ENCODE measurements around the gene ATP11C.

DNA sequence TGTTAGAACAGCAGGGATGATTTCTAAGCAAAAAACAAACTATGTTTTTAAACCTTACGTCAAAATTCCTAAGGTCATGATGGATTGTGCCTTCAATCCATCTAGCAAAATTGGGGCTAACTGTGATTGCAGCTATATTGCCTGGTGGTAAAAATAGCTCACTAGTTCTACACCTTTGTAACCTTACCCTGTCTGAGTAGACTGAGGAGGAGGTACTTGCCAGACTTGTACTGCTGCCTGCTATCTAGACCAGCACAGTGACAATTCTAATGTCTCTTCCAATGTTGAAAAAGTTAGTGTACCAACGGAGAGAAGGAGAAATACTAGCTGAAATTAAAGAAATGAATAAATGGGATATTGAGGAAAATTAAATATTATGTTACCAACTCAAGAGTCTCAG is 30.3 kb downstream of the ATP11C start:
- TF ChIP-seq RELA (IDR thresholded peaks at IDR 0.05; ENCODE audit: borderline replicate concordance, partially characterized antibody) (no peak), USF1 (IDR thresholded peaks at IDR 0.05; ENCODE audit: borderline replicate concordance, extremely low read length, insufficient read depth, low read depth, low read length) (no peak), EGR1 (IDR thresholded peaks at IDR 0.05; ENCODE audit: borderline replicate concordance in 1 of 2, low read depth in 2 of 2, low read length in 2 of 2) (no peak), CTCF (IDR thresholded peaks at IDR 0.05 in 2 of 3, conservative IDR thresholded peaks at IDR 0.05 in 1 of 3; ENCODE audit: control insufficient read depth in 2 of 3, extremely low read depth in 1 of 3, insufficient read depth in 1 of 3, low read depth in 3 of 3, low read length in 3 of 3) (no peak)
